ENCODE results near the gene DSCAML1. TPM values are rescaled to one million over a fixed set of nuclear protein-coding genes. Genes with fewer than 3 reads are reported as not detected.

The DSCAML1 gene
- total RNA-seq, 1 experiment from 2014 or later, result 0.15 TPM

- peak overlapping the region; percentile 6 for H3K4me2 ChIP-seq (ENCODE audit: insufficient read depth, insufficient read length, low read length)
- H2BK12ac ChIP-seq (ENCODE audit: insufficient read length, low read depth, low read length), result no peak overlapping the region
- no peak overlapping the region for H2BK5ac ChIP-seq (ENCODE audit: insufficient read length, low read length)
- TF ChIP-seq CTCF (conservative IDR thresholded peaks at IDR 0.05), result no peak
- no peak overlapping the region for H4K91ac ChIP-seq (ENCODE audit: insufficient read length, low read depth, low read length)
- H3K79me2 ChIP-seq (ENCODE audit: insufficient read depth, low read length), result no peaks in the 10 kb centered on the region
- peaks cover 65% of the 10 kb centered on the region for H3K27me3 Mint-ChIP-seq (ENCODE audit: low read depth)
- H3K27ac ChIP-seq (ENCODE audit: insufficient read length, low read depth, low read length), result no peak overlapping the region
- no peak overlapping the region for H3K23ac ChIP-seq (ENCODE audit: insufficient read length, low read depth, low read length)
- no peak overlapping the region for H3K14ac ChIP-seq (ENCODE audit: insufficient read depth, low read length)
- H2AK5ac ChIP-seq (ENCODE audit: insufficient read length, low read length), result no peak overlapping the region
- H3K9me3 Mint-ChIP-seq, result no peaks in the 10 kb centered on the region; a peak in 1 of 5 replicates
- H3K4me1 ChIP-seq (ENCODE audit: insufficient read depth, low read length), result peaks cover 8% of the 10 kb centered on the region
- no peak overlapping the region for H3K18ac ChIP-seq (ENCODE audit: insufficient read length, low read depth, low read length)
- no peak overlapping the region for H2BK20ac ChIP-seq (ENCODE audit: low read depth, low read length, poor library complexity, severe bottlenecking)
- no peaks in the 10 kb centered on the region for H3K36me3 Mint-ChIP-seq (ENCODE audit: insufficient read depth in 1 of 3, low read depth in 3 of 3)
- no peak overlapping the region for H3K56ac ChIP-seq (ENCODE audit: insufficient read length, low read depth, low read length)
- H2BK15ac ChIP-seq (ENCODE audit: low read depth, low read length), result no peak overlapping the region
- no peak overlapping the region for H2AFZ ChIP-seq (ENCODE audit: low read length)
- no peaks in the 10 kb centered on the region for H4K20me1 ChIP-seq (ENCODE audit: control insufficient read depth, insufficient read depth, insufficient read length)
- no peak overlapping the region for H3K27ac Mint-ChIP-seq
- no peak overlapping the region for H3K4me3 Mint-ChIP-seq
- H2BK120ac ChIP-seq (ENCODE audit: low read depth, low read length, poor library complexity, severe bottlenecking), result no peak overlapping the region
- peaks cover 4% of the 10 kb centered on the region for H3K27me3 ChIP-seq (ENCODE audit: insufficient read depth, low read length)
- no peak overlapping the region for H3K4ac ChIP-seq (ENCODE audit: low read depth, low read length)
- H3K23me2 ChIP-seq (ENCODE audit: insufficient read length, low read depth, low read length, poor library complexity, severe bottlenecking), result peaks cover 3% of the 10 kb centered on the region
- no peak overlapping the region for H3K9ac ChIP-seq (ENCODE audit: extremely low read depth, insufficient read length, low read length)
- WGBS (ENCODE audit: extremely low coverage, insufficient read length, low lambda C conversion rate), result no CpG with 5 or more reads among the region's 5 CpGs
- DNase-seq, result no peak
- H4K8ac ChIP-seq (replicated peaks; ENCODE audit: insufficient read length, low read depth, low read length), result no peak overlapping the region
- H3K9me3 ChIP-seq (ENCODE audit: control insufficient read depth, low read depth, low read length), result no peaks in the 10 kb centered on the region
- H3K79me1 ChIP-seq (ENCODE audit: insufficient read depth, low read depth, low read length, poor library complexity, severe bottlenecking), result no peaks in the 10 kb centered on the region
- no peak overlapping the region for H4K5ac ChIP-seq (ENCODE audit: insufficient read length, low read depth, low read length)
- peaks cover 42 to 53% of the 10 kb centered on the region in 2 experiments for H3K4me1 Mint-ChIP-seq
- H3T11ph ChIP-seq (ENCODE audit: low read length), result no peak overlapping the region
Measured at GRCh38 chr11:117724104-117724503, 72.9 kb downstream of the DSCAML1 start.

All from H9 (cell line).